Measurements from ENCODE around the gene RELL2.

RELL2 gene

DNA sequence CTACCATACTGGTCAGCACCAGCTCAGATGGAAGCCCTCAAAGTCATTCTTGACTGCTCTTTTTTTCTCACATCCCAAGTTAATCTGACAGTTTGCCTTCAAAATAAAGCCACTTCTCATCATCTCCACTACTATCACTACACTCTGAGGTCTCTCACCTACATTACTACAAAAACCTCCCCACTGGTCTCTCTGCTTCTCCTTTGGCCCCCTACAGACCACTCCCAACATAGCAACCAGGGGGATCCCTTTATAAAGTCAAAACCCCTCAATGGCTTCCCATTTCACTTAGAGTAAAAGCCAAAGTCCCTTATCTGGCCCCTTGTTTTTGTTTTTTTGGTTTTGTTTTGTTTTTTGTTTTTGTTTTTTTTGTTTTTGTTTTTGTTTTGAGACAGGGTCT is 40.6 kb downstream of the RELL2 start:
- TF ChIP-seq FOXP2 (optimal IDR thresholded peaks at IDR 0.05; ENCODE audit: borderline replicate concordance, extremely low read depth, extremely low read length, insufficient read depth) = no peak
- no peak for TF ChIP-seq SIN3A (IDR thresholded peaks at IDR 0.05; ENCODE audit: borderline replicate concordance, insufficient read depth, low read length)
- no peak for TF ChIP-seq POLR2AphosphoS5 (IDR thresholded peaks at IDR 0.05; ENCODE audit: low read depth, low read length)
- TF ChIP-seq, protein P1, sequence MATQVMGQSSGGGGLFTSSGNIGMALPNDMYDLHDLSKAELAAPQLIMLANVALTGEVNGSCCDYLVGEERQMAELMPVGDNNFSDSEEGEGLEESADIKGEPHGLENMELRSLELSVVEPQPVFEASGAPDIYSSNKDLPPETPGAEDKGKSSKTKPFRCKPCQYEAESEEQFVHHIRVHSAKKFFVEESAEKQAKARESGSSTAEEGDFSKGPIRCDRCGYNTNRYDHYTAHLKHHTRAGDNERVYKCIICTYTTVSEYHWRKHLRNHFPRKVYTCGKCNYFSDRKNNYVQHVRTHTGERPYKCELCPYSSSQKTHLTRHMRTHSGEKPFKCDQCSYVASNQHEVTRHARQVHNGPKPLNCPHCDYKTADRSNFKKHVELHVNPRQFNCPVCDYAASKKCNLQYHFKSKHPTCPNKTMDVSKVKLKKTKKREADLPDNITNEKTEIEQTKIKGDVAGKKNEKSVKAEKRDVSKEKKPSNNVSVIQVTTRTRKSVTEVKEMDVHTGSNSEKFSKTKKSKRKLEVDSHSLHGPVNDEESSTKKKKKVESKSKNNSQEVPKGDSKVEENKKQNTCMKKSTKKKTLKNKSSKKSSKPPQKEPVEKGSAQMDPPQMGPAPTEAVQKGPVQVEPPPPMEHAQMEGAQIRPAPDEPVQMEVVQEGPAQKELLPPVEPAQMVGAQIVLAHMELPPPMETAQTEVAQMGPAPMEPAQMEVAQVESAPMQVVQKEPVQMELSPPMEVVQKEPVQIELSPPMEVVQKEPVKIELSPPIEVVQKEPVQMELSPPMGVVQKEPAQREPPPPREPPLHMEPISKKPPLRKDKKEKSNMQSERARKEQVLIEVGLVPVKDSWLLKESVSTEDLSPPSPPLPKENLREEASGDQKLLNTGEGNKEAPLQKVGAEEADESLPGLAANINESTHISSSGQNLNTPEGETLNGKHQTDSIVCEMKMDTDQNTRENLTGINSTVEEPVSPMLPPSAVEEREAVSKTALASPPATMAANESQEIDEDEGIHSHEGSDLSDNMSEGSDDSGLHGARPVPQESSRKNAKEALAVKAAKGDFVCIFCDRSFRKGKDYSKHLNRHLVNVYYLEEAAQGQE (IDR thresholded peaks at IDR 0.05; ENCODE audit: insufficient read depth in 1 of 2, low read depth in 2 of 2, low read length in 2 of 2) = no peak
- TF ChIP-seq TAF1 (IDR thresholded peaks at IDR 0.05; ENCODE audit: borderline replicate concordance, insufficient read depth, low read length) = no peak

GRCh38 chr5:141680178-141680577 is 43.4 kb downstream of the RELL2 start:
- no peak for TF ChIP-seq TAF1 (IDR thresholded peaks at IDR 0.05; ENCODE audit: borderline replicate concordance, insufficient read depth, low read length)
- no peak for TF ChIP-seq FOXP2 (optimal IDR thresholded peaks at IDR 0.05; ENCODE audit: borderline replicate concordance, extremely low read depth, extremely low read length, insufficient read depth)
- no peak for TF ChIP-seq SIN3A (IDR thresholded peaks at IDR 0.05; ENCODE audit: borderline replicate concordance, insufficient read depth, low read length)
- TF ChIP-seq POLR2AphosphoS5 (IDR thresholded peaks at IDR 0.05; ENCODE audit: low read depth, low read length) = no peak
- TF ChIP-seq, protein P1 (IDR thresholded peaks at IDR 0.05; ENCODE audit: insufficient read depth in 1 of 2, low read depth in 2 of 2, low read length in 2 of 2) = no peak

- TF ChIP-seq SIN3A (IDR thresholded peaks at IDR 0.05; ENCODE audit: borderline replicate concordance, insufficient read depth, low read length) (no peak), POLR2AphosphoS5 (IDR thresholded peaks at IDR 0.05; ENCODE audit: low read depth, low read length) (peak; percentile 5; the same call in 1 of the 2 replicates), FOXP2 (optimal IDR thresholded peaks at IDR 0.05; ENCODE audit: borderline replicate concordance, extremely low read depth, extremely low read length, insufficient read depth) (peak; percentile 95)
- TF ChIP-seq, protein P1 (IDR thresholded peaks at IDR 0.05; ENCODE audit: insufficient read depth in 1 of 2, low read depth in 2 of 2, low read length in 2 of 2) = no peak
Measured at GRCh38 chr5:141680751-141681201, 44.0 kb downstream of the RELL2 start.

DNA sequence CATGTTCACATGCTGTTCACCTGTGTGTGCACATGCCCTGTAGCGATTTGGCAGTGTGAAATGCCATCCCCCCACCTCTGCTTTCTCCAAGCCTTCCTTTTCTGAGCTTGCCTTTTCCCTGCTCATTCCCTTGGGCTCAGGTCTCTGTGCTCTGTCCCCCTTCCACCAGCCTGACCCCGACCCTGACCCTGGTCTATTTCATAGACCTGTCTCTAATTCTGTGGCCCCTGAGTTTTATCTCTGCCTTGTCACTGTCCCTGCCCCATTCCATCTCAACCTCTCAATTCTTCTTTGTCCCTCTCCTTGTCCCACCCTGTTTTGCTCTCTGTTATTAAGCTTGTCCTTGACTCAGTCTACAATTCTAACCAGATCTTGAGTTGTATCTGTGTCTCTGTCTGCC is 44.5 kb downstream of the RELL2 start:
- TF ChIP-seq SIN3A (IDR thresholded peaks at IDR 0.05; ENCODE audit: borderline replicate concordance, insufficient read depth, low read length) (no peak), FOXP2 (optimal IDR thresholded peaks at IDR 0.05; ENCODE audit: borderline replicate concordance, extremely low read depth, extremely low read length, insufficient read depth) (no peak), TAF1 (IDR thresholded peaks at IDR 0.05; ENCODE audit: borderline replicate concordance, insufficient read depth, low read length) (no peak), POLR2AphosphoS5 (IDR thresholded peaks at IDR 0.05; ENCODE audit: low read depth, low read length) (no peak)
- TF ChIP-seq, protein P1 (IDR thresholded peaks at IDR 0.05; ENCODE audit: insufficient read depth in 1 of 2, low read depth in 2 of 2, low read length in 2 of 2) = no peak

All from PFSK-1 (cell line).